Liver (tissue), 9 donors: ENCODE measurements around the gene EDC3. TPM values are rescaled to one million over a fixed set of nuclear protein-coding genes. Genes with fewer than 3 reads are reported as not detected.

Source experiments
- DNase-seq: peaks from one replicate; pipeline ENCODE4 v3.0.0-alpha.2; 2017; ENCODE audit warnings: low spot score
- H3K27ac ChIP-seq, 2 donors: one replicate each; pipeline ENCODE4 v1.7.0; 2013; ENCODE audit warnings: inconsistent platforms in 2 of 2, low read length in 2 of 2, control low read depth in 1 of 2, low read depth in 1 of 2, mild to moderate bottlenecking in 1 of 2
- H3K27me3 ChIP-seq, 4 donors: one replicate each; pipeline versions ENCODE4 v1.6.1 to v1.7.0; 2013; ENCODE audit warnings: low read length in 3 of 4, inconsistent platforms in 1 of 4, mild to moderate bottlenecking in 1 of 4, moderate library complexity in 1 of 4; ENCODE audit not compliant: control insufficient read depth in 4 of 4, insufficient read depth in 4 of 4
- H3K36me3 ChIP-seq, 4 donors: one replicate each; pipeline versions ENCODE4 v1.6.1 to v1.7.0; 2013; ENCODE audit warnings: low read length in 3 of 4, mild to moderate bottlenecking in 3 of 4, low read depth in 1 of 4, moderate library complexity in 1 of 4; ENCODE audit not compliant: control insufficient read depth in 4 of 4, insufficient read depth in 3 of 4
- H3K4me1 ChIP-seq, 4 donors: one replicate each; pipeline versions ENCODE4 v1.6.1 to v1.7.0; 2013; ENCODE audit warnings: low read length in 3 of 4, mild to moderate bottlenecking in 3 of 4, moderate library complexity in 1 of 4; ENCODE audit not compliant: control insufficient read depth in 4 of 4, insufficient read depth in 4 of 4
- H3K4me3 ChIP-seq, 3 donors: one replicate each; pipeline versions ENCODE4 v1.6.1 to v1.7.0; 2013; ENCODE audit warnings: low read length in 3 of 3, control low read depth in 1 of 3, low read depth in 1 of 3, mild to moderate bottlenecking in 1 of 3
- H3K9ac ChIP-seq, 2 donors: one replicate each; pipeline ENCODE4 v1.7.0; 2013; ENCODE audit warnings: low read length in 2 of 2, mild to moderate bottlenecking in 2 of 2, moderate library complexity in 2 of 2, control low read depth in 1 of 2, low read depth in 1 of 2
- H3K9me3 ChIP-seq, 4 donors: one replicate each; pipeline versions ENCODE4 v1.6.1 to v1.7.0; 2013; ENCODE audit warnings: low read length in 3 of 4; ENCODE audit not compliant: control insufficient read depth in 4 of 4
- ATF3 ChIP-seq: IDR thresholded peaks from 2 replicates; pipeline ENCODE4 v1.6.1; 2016; ENCODE audit warnings: antibody characterized with exemption
- EGR1 ChIP-seq, 2 donors: IDR thresholded peaks; 2 replicates each; pipeline ENCODE4 v1.6.1; 2016 to 2018; ENCODE audit warnings: antibody characterized with exemption in 2 of 2, low read depth in 2 of 2
- FOXA1 ChIP-seq: IDR thresholded peaks from 2 replicates; pipeline ENCODE4 v1.6.1; 2016; ENCODE audit warnings: antibody characterized with exemption
- FOXA2 ChIP-seq: IDR thresholded peaks from 2 replicates; pipeline ENCODE4 v1.6.1; 2016; ENCODE audit warnings: antibody characterized with exemption
- GABPA ChIP-seq, 2 donors: IDR thresholded peaks in 1 of 2; conservative IDR thresholded peaks in 1 of 2; 2 replicates each; pipeline ENCODE4 v1.6.1; 2016; ENCODE audit warnings: antibody characterized with exemption in 2 of 2, mild to moderate bottlenecking in 1 of 2, moderate library complexity in 1 of 2
- HNF4A ChIP-seq, 2 donors: conservative IDR thresholded peaks; 2 replicates each; pipeline ENCODE4 v1.6.1; 2016; ENCODE audit warnings: antibody characterized with exemption in 2 of 2, mild to moderate bottlenecking in 2 of 2
- HNF4G ChIP-seq: IDR thresholded peaks from 2 replicates; pipeline ENCODE4 v1.6.1; 2016; ENCODE audit warnings: antibody characterized with exemption
- JUND ChIP-seq, 2 donors: IDR thresholded peaks; 2 replicates each; pipeline ENCODE4 v1.6.1; 2016; ENCODE audit warnings: antibody characterized with exemption in 2 of 2
- RAD21 ChIP-seq, 2 donors: IDR thresholded peaks; 2 replicates each; pipeline ENCODE4 v1.6.1; 2016; ENCODE audit warnings: antibody characterized with exemption in 2 of 2, mild to moderate bottlenecking in 2 of 2
- RXRA ChIP-seq, 2 donors: IDR thresholded peaks; 2 replicates each; pipeline ENCODE4 v1.6.1; 2017 to 2018; ENCODE audit warnings: antibody characterized with exemption in 2 of 2, mild to moderate bottlenecking in 1 of 2
- SP1 ChIP-seq: IDR thresholded peaks from 2 replicates; pipeline ENCODE4 v1.6.1; 2018; ENCODE audit warnings: antibody characterized with exemption, mild to moderate bottlenecking
- TAF1 ChIP-seq: conservative IDR thresholded peaks from 2 replicates; pipeline ENCODE4 v1.6.1; 2016; ENCODE audit warnings: antibody characterized with exemption, mild to moderate bottlenecking
- ZBTB33 ChIP-seq: IDR thresholded peaks from 2 replicates; pipeline ENCODE4 v1.6.1; 2016; ENCODE audit warnings: antibody characterized with exemption
- WGBS: extraction: QIAGEN DNeasy Blood & Tissue Kit; methylation state at CpG from one replicate; pipeline ENCODE4 v1.1.7; 2013; 5-methylcytosine and 5-hydroxymethylcytosine counted together
- polyA plus RNA-seq, 2 donors: library from polyadenylated mRNA; stranded (reverse) in 1 of 2; unstranded in 1 of 2; fragments of 200-250 nt in 1 of 2; fragments of >200 nt in 1 of 2; fragmentation: Nextera tagmentation in 1 of 2; extraction: Ambion mirVana in 1 of 2; gene quantifications; one replicate each; pipeline versions ENCODE4 v1.2.1 to v1.2.3, GENCODE V29; 2013 to 2015
- total RNA-seq, 2 donors: library from RNA; depleted of rRNA; stranded (reverse); fragments of >200 nt; gene quantifications; one replicate each; pipeline ENCODE4 v1.2.3, GENCODE V29; 2014
- TF ChIP-seq, protein P1 (sequence below): IDR thresholded peaks from 2 replicates; pipeline ENCODE4 v1.6.1; 2016; ENCODE audit warnings: antibody characterized with exemption
- TF ChIP-seq, protein P2 (sequence below): IDR thresholded peaks from 2 replicates; pipeline ENCODE4 v1.6.1; 2016; ENCODE audit warnings: antibody characterized with exemption, mild to moderate bottlenecking
- TF ChIP-seq, protein P3 (sequence below): fragments of 150-350 bp; IDR thresholded peaks from 2 replicates; pipeline ENCODE4 v1.5.1; 2017; ENCODE audit warnings: improper control_type of control experiment, low read depth, low read length; ENCODE audit not compliant: missing input control
- donor health status: healthy.
- donor health status: healthy.
- donor health status: healthy.
- donor health status: healthy.
- donor health status: healthy.

Gene EDC3
- total and polyA plus RNA-seq, 4 donors = 5.8 to 9.5 (median 7.4) TPM

- DNase-seq = no peak
- Histone ChIP-seq H3K27me3 (no peaks in the 10 kb centered on the region), H3K9me3 (no peaks in the 10 kb centered on the region), H3K36me3 (no peaks in the 10 kb centered on the region), H3K4me3 (no peak overlapping the region), H3K4me1 (peaks cover 11 to 27% (median 23%) of the 10 kb centered on the region in 4 donors), H3K27ac (no peak overlapping the region), H3K9ac (no peak overlapping the region)
- WGBS = 86% methylated on average over 3 of the region's 3 CpGs
- TF ChIP-seq ATF3 (no peak), FOXA2 (no peak), SP1 (no peak), HNF4A (conservative IDR thresholded peaks at IDR 0.05) (no peak), RAD21 (IDR thresholded peaks at IDR 0.05) (no peak), TAF1 (no peak), JUND (IDR thresholded peaks at IDR 0.05) (no peak), HNF4G (no peak), EGR1 (IDR thresholded peaks at IDR 0.05; ENCODE audit: low read depth in 2 of 2) (no peak), ZBTB33 (no peak), GABPA (IDR thresholded peaks at IDR 0.05 in 1 of 2, conservative IDR thresholded peaks at IDR 0.05 in 1 of 2) (no peak)
- TF ChIP-seq, protein P1, sequence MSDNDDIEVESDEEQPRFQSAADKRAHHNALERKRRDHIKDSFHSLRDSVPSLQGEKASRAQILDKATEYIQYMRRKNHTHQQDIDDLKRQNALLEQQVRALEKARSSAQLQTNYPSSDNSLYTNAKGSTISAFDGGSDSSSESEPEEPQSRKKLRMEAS = no peak
These were observed 38.0 kb downstream of the EDC3 start for GRCh38 chr15:74657846-74658245.

DNA sequence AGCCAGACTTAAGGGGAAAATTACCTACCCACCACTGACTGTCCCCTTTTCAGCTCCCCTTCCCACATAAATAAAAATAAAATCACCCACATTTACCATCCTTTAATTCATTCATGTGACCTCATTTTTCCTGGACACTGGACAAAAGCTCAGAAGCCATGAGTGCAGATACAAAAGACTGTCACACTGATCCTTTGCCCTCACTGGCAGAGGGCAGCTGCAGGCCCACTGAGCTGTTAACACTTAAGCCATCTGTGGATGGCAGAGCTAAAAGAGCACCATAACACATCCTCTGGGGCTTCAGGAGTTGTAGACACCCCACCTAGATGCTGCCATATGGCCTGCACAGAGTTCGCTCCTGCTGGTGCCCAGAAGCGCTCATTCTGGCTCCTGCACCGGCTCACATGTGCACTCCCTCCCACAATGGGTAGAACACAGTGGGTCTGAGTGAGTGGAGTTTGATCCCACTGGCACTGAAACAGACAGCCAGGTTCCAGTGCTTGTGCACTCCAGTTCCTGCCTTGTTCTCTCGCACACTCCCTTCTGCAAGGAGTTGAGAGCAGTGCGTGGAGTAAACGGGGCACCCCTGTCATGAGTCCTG, 38.8 kb downstream of the EDC3 start:
- peak; percentile 25 to 26 for TF ChIP-seq RXRA (IDR thresholded peaks at IDR 0.05)
- TF ChIP-seq, protein P2, sequence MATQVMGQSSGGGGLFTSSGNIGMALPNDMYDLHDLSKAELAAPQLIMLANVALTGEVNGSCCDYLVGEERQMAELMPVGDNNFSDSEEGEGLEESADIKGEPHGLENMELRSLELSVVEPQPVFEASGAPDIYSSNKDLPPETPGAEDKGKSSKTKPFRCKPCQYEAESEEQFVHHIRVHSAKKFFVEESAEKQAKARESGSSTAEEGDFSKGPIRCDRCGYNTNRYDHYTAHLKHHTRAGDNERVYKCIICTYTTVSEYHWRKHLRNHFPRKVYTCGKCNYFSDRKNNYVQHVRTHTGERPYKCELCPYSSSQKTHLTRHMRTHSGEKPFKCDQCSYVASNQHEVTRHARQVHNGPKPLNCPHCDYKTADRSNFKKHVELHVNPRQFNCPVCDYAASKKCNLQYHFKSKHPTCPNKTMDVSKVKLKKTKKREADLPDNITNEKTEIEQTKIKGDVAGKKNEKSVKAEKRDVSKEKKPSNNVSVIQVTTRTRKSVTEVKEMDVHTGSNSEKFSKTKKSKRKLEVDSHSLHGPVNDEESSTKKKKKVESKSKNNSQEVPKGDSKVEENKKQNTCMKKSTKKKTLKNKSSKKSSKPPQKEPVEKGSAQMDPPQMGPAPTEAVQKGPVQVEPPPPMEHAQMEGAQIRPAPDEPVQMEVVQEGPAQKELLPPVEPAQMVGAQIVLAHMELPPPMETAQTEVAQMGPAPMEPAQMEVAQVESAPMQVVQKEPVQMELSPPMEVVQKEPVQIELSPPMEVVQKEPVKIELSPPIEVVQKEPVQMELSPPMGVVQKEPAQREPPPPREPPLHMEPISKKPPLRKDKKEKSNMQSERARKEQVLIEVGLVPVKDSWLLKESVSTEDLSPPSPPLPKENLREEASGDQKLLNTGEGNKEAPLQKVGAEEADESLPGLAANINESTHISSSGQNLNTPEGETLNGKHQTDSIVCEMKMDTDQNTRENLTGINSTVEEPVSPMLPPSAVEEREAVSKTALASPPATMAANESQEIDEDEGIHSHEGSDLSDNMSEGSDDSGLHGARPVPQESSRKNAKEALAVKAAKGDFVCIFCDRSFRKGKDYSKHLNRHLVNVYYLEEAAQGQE = no peak
- no peak for TF ChIP-seq TAF1
- peak; percentile 42 for TF ChIP-seq HNF4G
- TF ChIP-seq JUND (IDR thresholded peaks at IDR 0.05) = no peak
- TF ChIP-seq FOXA1 = no peak
- TF ChIP-seq ATF3 = no peak
- TF ChIP-seq, protein P1 = no peak
- peak; percentile 61 for TF ChIP-seq SP1
- no peak for TF ChIP-seq FOXA2
- peak; percentile 71 to 83 for TF ChIP-seq HNF4A (conservative IDR thresholded peaks at IDR 0.05)
- TF ChIP-seq, protein P3, sequence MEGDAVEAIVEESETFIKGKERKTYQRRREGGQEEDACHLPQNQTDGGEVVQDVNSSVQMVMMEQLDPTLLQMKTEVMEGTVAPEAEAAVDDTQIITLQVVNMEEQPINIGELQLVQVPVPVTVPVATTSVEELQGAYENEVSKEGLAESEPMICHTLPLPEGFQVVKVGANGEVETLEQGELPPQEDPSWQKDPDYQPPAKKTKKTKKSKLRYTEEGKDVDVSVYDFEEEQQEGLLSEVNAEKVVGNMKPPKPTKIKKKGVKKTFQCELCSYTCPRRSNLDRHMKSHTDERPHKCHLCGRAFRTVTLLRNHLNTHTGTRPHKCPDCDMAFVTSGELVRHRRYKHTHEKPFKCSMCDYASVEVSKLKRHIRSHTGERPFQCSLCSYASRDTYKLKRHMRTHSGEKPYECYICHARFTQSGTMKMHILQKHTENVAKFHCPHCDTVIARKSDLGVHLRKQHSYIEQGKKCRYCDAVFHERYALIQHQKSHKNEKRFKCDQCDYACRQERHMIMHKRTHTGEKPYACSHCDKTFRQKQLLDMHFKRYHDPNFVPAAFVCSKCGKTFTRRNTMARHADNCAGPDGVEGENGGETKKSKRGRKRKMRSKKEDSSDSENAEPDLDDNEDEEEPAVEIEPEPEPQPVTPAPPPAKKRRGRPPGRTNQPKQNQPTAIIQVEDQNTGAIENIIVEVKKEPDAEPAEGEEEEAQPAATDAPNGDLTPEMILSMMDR = no peak
- no peak overlapping the region for H3K9ac ChIP-seq
- H3K27me3 ChIP-seq = no peaks in the 10 kb centered on the region
- H3K9me3 ChIP-seq = no peaks in the 10 kb centered on the region
- no peak overlapping the region for H3K4me3 ChIP-seq
- H3K27ac ChIP-seq = peak overlapping the region in 1 of 2 donors; percentile 60
- H3K4me1 ChIP-seq = peaks cover 9 to 27% (median 23%) of the 10 kb centered on the region in 4 donors
- H3K36me3 ChIP-seq = no peaks in the 10 kb centered on the region
- DNase-seq = no peak
- 65% methylated on average over 6 of the region's 6 CpGs for WGBS
